IPS DF 6.9 (cell line): ENCODE data around the gene CDC37L1.
A peak's percentile ranks its signal among the peaks of the same experiment; 100 is the strongest.

Source experiments
- DNase-seq: peaks from one replicate; pipeline ENCODE4 v3.0.0-alpha.2; 2013; ENCODE audit warnings: low read depth, low spot score
- H3K27ac ChIP-seq: one replicate; pipeline ENCODE4 v1.5.1; 2013; ENCODE audit warnings: low read length, control low read depth
- H3K27me3 ChIP-seq: 2 replicates; pipeline ENCODE4 v1.6.1; 2013; ENCODE audit warnings: mild to moderate bottlenecking, low read length; ENCODE audit not compliant: control insufficient read depth, insufficient read depth
- H3K36me3 ChIP-seq: 2 replicates; pipeline ENCODE4 v1.6.1; 2013; ENCODE audit warnings: low read length; ENCODE audit not compliant: control insufficient read depth, insufficient read depth
- H3K4me1 ChIP-seq: 2 replicates; pipeline ENCODE4 v1.6.1; 2013; ENCODE audit warnings: low read length; ENCODE audit not compliant: control insufficient read depth, insufficient read depth
- H3K4me3 ChIP-seq: 2 replicates; pipeline ENCODE4 v1.5.1; 2013; ENCODE audit warnings: mild to moderate bottlenecking, low read length
- H3K9me3 ChIP-seq: 2 replicates; pipeline ENCODE4 v1.6.1; 2013; ENCODE audit warnings: low read length, inconsistent platforms; ENCODE audit not compliant: control insufficient read depth, insufficient read depth
- WGBS: extraction: QIAGEN DNeasy Blood & Tissue Kit; methylation state at CpG from one replicate; pipeline ENCODE4 v1.1.7; 2013; ENCODE audit warnings: mixed read lengths, missing lambda C conversion rate; ENCODE audit not compliant: insufficient read length, insufficient coverage; 5-methylcytosine and 5-hydroxymethylcytosine counted together

CDC37L1 gene

DNA sequence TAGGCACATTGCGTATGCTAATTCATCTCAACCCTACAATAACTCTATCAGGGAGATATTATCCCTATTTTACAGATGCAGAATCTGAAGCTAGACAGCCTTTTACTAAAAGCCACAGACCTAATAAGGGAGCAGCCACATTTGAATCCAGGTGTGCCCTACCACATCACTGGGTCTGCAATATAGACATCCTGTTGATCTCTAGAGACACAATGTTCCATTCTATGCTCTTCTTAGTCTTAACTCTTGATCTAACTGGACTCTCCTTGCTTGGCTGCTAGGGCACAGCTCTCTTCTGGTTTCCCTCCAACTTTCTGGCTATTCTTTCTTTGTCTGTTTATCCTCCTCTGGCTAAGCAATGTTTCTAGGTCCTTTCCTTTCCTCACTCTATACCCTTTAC, 11.7 kb upstream of the CDC37L1 start:
- no CpG with 5 or more reads among the region's 1 CpG for WGBS
- Histone ChIP-seq H3K4me3 (no peak overlapping the region), H3K27ac (no peak overlapping the region), H3K4me1 (peaks cover 3% of the 10 kb centered on the region; the same call in 1 of the 2 replicates), H3K27me3 (no peaks in the 10 kb centered on the region), H3K9me3 (no peaks in the 10 kb centered on the region), H3K36me3 (no peaks in the 10 kb centered on the region)
- DNase-seq: no peak

DNA sequence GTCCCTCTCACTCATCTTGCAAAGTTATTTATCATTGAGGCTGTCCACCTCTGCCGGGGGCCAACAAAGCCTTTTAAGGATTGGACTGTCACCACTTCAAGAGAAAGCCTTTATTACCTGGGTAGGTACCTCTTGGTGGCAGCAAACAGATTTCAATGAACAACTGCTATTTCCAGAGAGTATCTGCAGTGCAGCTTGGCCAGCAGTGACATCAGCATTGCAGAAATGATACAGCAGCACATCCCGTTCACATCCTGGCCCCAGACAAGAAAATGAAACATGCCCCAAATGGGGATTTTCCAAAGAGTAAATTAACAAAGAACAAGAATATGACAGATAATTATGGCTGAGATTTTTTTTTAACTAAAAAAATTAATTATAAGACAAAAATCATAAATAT, 10.8 kb upstream of the CDC37L1 start:
- Histone ChIP-seq H3K4me3 (no peak overlapping the region), H3K27me3 (no peaks in the 10 kb centered on the region), H3K9me3 (no peaks in the 10 kb centered on the region), H3K27ac (no peak overlapping the region), H3K36me3 (no peaks in the 10 kb centered on the region), H3K4me1 (no peaks in the 10 kb centered on the region; the same call in none of the 2 replicates)
- no peak for DNase-seq
- WGBS: no CpG with 5 or more reads among the region's 2 CpGs

DNA sequence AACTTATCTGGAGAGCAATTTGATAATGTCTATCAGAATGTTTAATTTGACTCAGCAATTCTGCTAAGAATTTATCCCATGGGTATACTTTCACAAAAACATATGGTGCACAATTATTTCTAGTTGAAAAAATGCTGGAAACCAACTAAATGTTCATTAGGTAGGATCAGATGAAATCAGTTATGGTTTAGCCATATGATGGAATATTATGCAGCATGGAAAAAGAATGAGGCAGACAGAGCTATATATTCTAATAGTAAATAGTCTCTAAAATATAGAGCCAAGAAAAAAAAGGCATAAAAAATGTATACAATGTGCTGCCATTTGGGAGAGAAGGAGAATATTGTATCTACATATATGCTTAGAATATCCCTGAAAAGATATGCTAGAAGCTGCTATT, 9.5 kb upstream of the CDC37L1 start:
- Histone ChIP-seq H3K4me3 (no peak overlapping the region), H3K36me3 (no peaks in the 10 kb centered on the region), H3K4me1 (no peaks in the 10 kb centered on the region; the same call in 1 of the 2 replicates), H3K27ac (no peak overlapping the region), H3K9me3 (no peaks in the 10 kb centered on the region), H3K27me3 (no peaks in the 10 kb centered on the region)
- no peak for DNase-seq

DNA sequence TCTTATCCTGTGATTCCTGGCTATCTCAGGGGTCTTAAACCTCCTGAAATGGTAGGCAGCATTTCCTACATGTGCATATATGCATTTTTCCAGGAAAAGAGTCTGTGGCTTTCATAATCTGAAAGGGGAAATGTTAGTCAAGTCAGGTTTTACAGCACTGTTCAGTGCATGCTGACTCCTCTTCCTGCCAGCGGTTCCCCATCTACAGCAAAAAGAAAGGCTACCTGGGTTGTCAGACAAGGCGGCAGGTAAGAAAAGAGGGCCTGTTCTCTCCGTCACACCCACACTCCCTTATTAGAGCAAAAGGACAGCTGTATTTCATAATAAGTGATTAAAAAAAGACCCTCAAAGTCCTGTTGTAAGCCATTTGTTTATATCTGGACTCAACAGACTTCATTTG, 8.8 kb upstream of the CDC37L1 start:
- no peaks in the 10 kb centered on the region for H3K27me3 ChIP-seq
- H3K9me3 ChIP-seq: no peaks in the 10 kb centered on the region
- WGBS: no CpG with 5 or more reads among the region's 3 CpGs
- no peak overlapping the region for H3K4me3 ChIP-seq
- no peaks in the 10 kb centered on the region for H3K36me3 ChIP-seq
- H3K4me1 ChIP-seq: no peaks in the 10 kb centered on the region; the same call in 1 of the 2 replicates
- H3K27ac ChIP-seq: no peak overlapping the region
- no peak for DNase-seq

DNA sequence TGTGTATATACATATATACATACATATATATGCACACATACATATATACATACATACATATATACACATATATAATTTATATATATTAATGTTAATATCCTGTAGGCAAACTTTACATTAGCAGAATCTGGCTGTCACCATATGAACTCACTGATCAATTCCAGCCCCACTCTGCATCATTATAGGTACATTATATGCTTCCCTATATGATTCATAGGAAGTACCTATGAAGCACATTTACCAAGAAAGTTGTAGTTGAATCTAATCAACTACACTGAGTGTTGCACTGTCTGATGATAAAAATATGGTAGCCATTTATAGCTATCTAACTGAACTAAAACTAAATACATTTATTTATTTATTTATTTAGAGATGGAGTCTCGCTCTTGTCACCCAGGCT, 7.6 kb upstream of the CDC37L1 start:
- Histone ChIP-seq H3K36me3 (no peaks in the 10 kb centered on the region), H3K9me3 (no peaks in the 10 kb centered on the region), H3K27ac (no peak overlapping the region), H3K27me3 (no peaks in the 10 kb centered on the region), H3K4me3 (no peak overlapping the region), H3K4me1 (no peaks in the 10 kb centered on the region; the same call in 1 of the 2 replicates)
- no peak for DNase-seq
- no CpG with 5 or more reads among the region's 1 CpG for WGBS

DNA sequence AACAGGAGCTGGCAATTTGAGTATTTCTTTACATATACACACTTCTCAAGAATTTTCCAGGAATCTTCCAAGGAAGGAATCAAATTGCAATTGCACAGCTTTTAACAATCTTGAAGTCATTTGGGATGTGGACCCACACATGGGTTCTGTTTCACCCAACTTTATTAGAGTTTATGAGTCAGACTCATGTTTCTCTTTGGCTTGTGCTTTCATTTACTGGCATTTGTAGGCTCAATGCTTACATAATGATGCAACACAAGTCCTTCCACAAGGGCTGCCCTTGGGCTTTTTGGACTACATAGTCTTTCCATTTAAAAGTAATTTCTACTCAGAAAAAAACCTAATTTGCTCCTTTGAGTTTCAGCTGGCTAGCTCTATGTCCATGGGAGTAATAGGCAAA, 4.6 kb upstream of the CDC37L1 start:
- Histone ChIP-seq H3K27ac (no peak overlapping the region), H3K4me3 (no peak overlapping the region), H3K36me3 (no peaks in the 10 kb centered on the region), H3K27me3 (no peaks in the 10 kb centered on the region), H3K4me1 (no peaks in the 10 kb centered on the region; the same call in none of the 2 replicates), H3K9me3 (no peaks in the 10 kb centered on the region)
- DNase-seq: no peak

DNA sequence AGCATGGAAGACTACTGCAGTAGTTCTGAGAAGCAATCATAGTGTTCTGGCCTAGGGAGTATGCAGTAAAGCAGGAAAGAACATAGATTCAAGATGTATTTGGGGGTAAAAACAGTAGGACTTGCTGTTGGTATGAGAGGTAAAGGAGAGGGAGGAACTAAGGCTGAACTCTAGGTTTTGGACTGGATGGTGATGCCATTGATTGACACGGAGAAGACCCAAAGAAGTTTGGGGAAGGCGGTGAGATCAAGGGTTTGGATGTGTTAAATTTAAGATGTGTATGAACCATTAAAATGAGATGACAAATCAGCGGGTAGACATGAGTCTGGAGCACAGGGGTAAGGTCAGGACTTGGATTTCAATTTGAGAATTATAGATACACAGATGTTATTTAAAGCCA, 2.0 kb upstream of the CDC37L1 start:
- no peaks in the 10 kb centered on the region for H3K9me3 ChIP-seq
- no peak for DNase-seq
- no peaks in the 10 kb centered on the region for H3K36me3 ChIP-seq
- peaks cover 1% of the 10 kb centered on the region for H3K4me1 ChIP-seq
- H3K4me3 ChIP-seq: no peak overlapping the region
- WGBS: no CpG with 5 or more reads among the region's 3 CpGs
- no peak overlapping the region for H3K27ac ChIP-seq
- no peaks in the 10 kb centered on the region for H3K27me3 ChIP-seq

DNA sequence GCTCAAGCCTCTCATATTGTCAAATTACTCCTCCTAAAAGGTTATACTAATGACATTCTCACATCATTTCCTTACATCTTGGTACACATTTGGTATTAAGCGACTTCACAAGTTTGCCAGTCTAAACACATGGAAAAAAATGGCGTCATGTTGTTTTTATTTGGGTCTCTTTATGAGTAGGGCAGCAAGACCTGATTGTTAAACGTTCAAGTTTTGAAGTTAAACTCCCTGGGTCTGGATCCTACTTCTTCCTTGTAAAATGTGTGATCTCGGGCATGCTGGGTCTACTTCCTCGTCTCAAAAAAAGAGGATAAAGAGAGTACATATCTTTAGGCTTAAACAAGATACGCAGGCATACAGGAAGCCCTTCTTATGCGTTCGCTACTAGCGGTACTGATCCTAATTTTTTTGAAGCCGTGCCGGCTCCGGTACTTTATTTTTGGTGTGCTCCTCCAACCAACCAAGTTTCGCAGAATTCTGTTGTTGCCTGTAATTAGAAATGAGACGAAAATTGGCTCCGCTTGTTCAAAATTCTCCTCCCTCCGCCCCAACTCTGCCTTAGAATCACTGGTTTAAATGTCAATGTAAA, 596 bp upstream of the CDC37L1 start:
- H3K27me3 ChIP-seq: no peaks in the 10 kb centered on the region
- H3K4me1 ChIP-seq: peaks cover 1% of the 10 kb centered on the region; the same call in 1 of the 2 replicates
- peak overlapping the region; percentile 71 for H3K27ac ChIP-seq
- H3K36me3 ChIP-seq: no peaks in the 10 kb centered on the region
- WGBS: no CpG with 5 or more reads among the region's 16 CpGs
- no peak for DNase-seq
- H3K9me3 ChIP-seq: no peaks in the 10 kb centered on the region
- H3K4me3 ChIP-seq: peak overlapping the region; percentile 66

DNA sequence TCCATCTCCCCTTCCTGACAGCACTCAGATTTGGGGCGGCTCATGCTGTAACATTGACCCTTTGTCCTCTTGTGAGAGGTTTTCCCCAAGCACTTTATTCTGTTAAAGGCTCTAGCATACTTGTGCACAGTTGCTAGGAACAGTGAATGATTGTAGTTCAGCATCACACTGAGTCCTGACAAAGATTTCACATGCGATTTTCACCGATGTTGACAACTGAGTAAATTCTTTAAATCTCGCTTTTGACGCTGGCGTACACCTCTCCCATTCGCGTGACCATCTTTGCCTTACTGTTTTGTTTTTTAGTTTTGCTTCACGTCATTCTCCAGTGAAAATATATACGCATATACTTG, 780 bp downstream of the CDC37L1 start:
- H3K36me3 ChIP-seq: peaks cover 2% of the 10 kb centered on the region; the same call in 1 of the 2 replicates
- peaks cover 1% of the 10 kb centered on the region; the same call in 1 of the 2 replicates for H3K4me1 ChIP-seq
- no peaks in the 10 kb centered on the region for H3K9me3 ChIP-seq
- no peak for DNase-seq
- WGBS: no CpG with 5 or more reads among the region's 10 CpGs
- peak overlapping the region; percentile 66 for H3K4me3 ChIP-seq
- no peak overlapping the region for H3K27ac ChIP-seq
- H3K27me3 ChIP-seq: no peaks in the 10 kb centered on the region

DNA sequence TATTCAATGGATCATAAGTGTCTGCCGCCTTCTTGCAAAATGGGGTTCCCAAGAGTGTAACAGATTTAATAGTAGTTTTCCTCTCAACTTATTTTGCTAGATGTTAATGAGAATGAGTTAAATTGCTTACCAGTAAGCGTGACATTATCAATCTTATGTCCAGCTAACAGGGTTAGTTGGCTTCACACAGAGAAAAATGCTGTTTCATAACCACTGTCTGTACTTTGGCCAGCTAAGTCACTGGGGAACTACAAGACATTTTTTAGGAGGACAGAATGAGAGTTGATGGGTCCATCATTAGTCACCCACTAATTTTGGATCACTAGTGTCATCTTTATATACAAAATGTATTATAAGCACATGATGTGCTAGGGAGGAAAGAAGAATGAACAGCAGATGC, 1.4 kb downstream of the CDC37L1 start:
- Histone ChIP-seq H3K27ac (no peak overlapping the region), H3K9me3 (no peaks in the 10 kb centered on the region), H3K36me3 (peaks cover 3% of the 10 kb centered on the region; the same call in 1 of the 2 replicates), H3K27me3 (no peaks in the 10 kb centered on the region), H3K4me3 (no peak overlapping the region; the same call in 1 of the 2 replicates), H3K4me1 (peaks cover 1% of the 10 kb centered on the region; the same call in 1 of the 2 replicates)
- WGBS: no CpG with 5 or more reads among the region's 2 CpGs
- DNase-seq: no peak

DNA sequence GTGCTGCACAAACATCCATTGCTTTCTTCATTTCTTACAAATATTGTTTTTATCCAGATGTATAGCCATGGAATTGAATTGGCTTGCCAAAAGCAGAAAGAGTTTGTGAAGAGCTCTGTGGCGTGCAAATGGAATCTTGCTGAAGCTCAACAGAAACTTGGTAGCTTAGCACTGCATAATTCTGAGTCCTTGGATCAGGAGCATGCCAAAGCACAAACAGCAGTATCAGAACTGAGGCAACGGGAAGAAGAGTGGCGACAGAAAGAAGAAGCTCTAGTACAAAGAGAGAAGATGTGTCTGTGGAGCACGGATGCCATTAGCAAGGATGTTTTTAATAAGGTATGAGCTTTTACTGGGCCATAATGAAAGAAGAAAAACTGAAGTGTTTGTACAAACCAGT, 5.5 kb downstream of the CDC37L1 start:
- peaks cover 7% of the 10 kb centered on the region; the same call in 1 of the 2 replicates for H3K36me3 ChIP-seq
- peaks cover 1% of the 10 kb centered on the region; the same call in 1 of the 2 replicates for H3K4me1 ChIP-seq
- DNase-seq: no peak
- no peaks in the 10 kb centered on the region for H3K9me3 ChIP-seq
- no CpG with 5 or more reads among the region's 4 CpGs for WGBS
- H3K27me3 ChIP-seq: no peaks in the 10 kb centered on the region
- H3K27ac ChIP-seq: no peak overlapping the region
- no peak overlapping the region for H3K4me3 ChIP-seq
